Measurements from ENCODE around the gene KRTAP12-1. TPM values are rescaled to one million over a fixed set of nuclear protein-coding genes. Genes with fewer than 3 reads are reported as not detected.
"Not testable (repeated sequence)": the region's sequence is repeated elsewhere in the genome, so short reads cannot be mapped to it uniquely, and the experiment has no call there.

KRTAP12-1 gene
- total RNA-seq, 1 donor, result not detected

DNA sequence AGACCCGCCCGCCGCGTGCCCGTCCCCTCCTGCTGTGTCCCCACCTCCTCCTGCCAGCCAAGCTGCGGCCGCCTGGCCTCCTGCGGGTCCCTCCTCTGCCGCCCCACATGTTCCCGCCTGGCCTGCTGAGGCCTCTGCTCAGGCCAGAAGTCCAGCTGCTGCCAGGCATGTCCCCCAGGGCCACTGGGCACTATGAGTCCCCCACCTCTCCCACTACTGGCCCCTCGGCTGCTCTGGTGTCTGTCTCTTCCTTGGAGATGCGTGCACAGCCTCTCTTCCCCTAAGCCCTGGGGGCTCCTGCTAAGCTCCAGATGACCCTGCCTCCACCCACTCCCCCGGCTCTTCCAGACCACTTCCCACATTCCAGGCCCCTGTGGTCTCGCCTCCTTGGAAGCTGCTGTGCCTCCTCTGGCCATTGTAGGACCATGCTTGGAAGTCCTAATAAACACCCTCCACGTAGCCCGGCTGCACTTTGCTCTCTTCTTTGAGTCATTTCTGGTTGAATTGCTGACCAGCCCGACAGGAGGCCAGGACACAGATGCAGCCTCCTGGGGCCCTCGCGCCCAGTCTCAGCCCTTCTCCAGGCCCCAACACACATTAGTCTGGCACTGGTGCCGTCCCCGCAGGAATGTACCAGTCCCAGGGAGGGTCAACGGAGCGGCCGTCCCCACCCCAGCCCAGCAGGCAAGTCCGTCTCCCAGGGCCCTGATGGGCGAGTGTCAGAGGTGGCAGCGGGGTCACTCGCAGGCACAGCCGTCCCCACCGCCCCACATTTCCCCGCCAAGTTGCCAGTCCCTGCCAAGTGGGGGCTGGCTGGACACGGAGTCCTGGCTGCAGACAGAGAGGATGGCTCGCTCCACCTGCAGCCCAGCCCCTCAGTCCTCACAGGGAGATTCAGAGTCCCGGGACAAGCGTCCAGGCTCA, 16.1 kb upstream of the KRTAP12-1 start:
- TF ChIP-seq CTCF (IDR thresholded peaks at IDR 0.05; ENCODE audit: insufficient read depth, low read depth, low read length), result no peak
- no peak overlapping the region for H3K4me3 ChIP-seq (ENCODE audit: low read depth, low read length)
- no peak for DNase-seq (ENCODE audit: low read depth)

- H3K4me3 ChIP-seq (ENCODE audit: low read depth, low read length); DNase-seq (ENCODE audit: low read depth): not testable (repeated sequence)
These were observed 15.3 kb upstream of the KRTAP12-1 start, which contains the start of gene KRTAP10-12 for GRCh38 chr21:44697172-44697810. Gene KRTAP10-12 (plus strand): TSS chr21:44697172. CDS start chr21:44697202, 30 bp downstream.

- no peak for TF ChIP-seq CTCF (IDR thresholded peaks at IDR 0.05; ENCODE audit: insufficient read depth, low read depth, low read length)
- no peak overlapping the region for H3K4me3 ChIP-seq (ENCODE audit: low read depth, low read length)
- DNase-seq (ENCODE audit: low read depth), result no peak
These were observed 14.6 kb upstream of the KRTAP12-1 start for GRCh38 chr21:44696572-44696971.

DNA sequence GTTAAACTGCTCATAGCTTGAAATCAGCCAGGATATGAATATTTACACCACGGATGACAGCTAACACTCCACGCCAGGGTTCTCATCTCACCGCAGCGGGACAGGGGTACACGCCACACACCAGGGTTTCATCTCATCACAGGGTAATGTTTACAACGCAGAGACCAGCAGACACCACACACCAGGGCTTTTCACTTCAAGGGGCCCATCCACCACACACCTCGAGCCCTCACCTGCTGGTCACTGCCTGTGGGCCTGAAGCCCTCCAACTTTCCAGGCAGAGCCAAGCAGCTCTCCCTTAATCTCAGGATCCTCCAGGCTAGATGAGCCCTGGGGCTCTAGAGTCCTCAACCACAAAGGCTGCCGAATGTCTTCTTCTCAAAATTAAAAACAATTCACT, 13.7 kb upstream of the KRTAP12-1 start:
- no peak for TF ChIP-seq CTCF (IDR thresholded peaks at IDR 0.05; ENCODE audit: insufficient read depth, low read depth, low read length)
- DNase-seq (ENCODE audit: low read depth), result no peak

DNA sequence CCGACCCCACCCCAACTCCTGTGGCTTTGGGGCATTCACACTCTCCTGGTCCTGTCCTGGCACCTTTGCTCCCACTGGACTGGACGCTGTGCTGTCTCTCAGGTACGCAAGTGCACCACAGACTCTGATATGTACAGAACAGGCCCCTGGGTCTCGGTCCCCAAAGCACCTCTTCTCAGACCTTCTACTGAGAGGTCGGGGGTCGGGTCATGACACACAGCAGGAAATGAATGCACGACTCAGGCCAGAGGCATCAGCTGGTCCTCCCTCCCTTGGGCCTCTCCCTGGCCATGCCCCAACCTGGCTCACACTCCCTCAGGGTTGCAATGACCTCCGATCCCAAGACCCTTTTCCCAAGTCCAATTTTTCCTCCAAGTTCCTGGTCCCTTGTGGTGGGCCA, 13.2 kb upstream of the KRTAP12-1 start:
- no peak overlapping the region for H3K4me3 ChIP-seq (ENCODE audit: low read depth, low read length)
- no peak for DNase-seq (ENCODE audit: low read depth)
- TF ChIP-seq CTCF (IDR thresholded peaks at IDR 0.05; ENCODE audit: insufficient read depth, low read depth, low read length), result no peak

More for the DNA sequence above, 13.7 kb upstream of the KRTAP12-1 start:
- no peak overlapping the region for H3K4me3 ChIP-seq (ENCODE audit: low read depth, low read length)

GRCh38 chr21:44694776-44695175, 12.8 kb upstream of the KRTAP12-1 start:
- no peak overlapping the region for H3K4me3 ChIP-seq (ENCODE audit: low read depth, low read length)
- DNase-seq (ENCODE audit: low read depth), result no peak
- TF ChIP-seq CTCF (IDR thresholded peaks at IDR 0.05; ENCODE audit: insufficient read depth, low read depth, low read length), result no peak

GRCh38 chr21:44692798-44693512, 11.0 kb upstream of the KRTAP12-1 start:
- TF ChIP-seq CTCF (IDR thresholded peaks at IDR 0.05; ENCODE audit: insufficient read depth, low read depth, low read length), result no peak
- H3K4me3 ChIP-seq (ENCODE audit: low read depth, low read length), result no peak overlapping the region
- no peak for DNase-seq (ENCODE audit: low read depth)

All from fibroblast of villous mesenchyme (primary cell).